Duodenal mucosa (tissue), 2 donors: Measurements from ENCODE around the gene CAMTA1.
"Not testable (repeated sequence)": the region's sequence is repeated elsewhere in the genome, so short reads cannot be mapped to it uniquely, and the experiment has no call there.

Source experiments
- H3K27ac ChIP-seq: one replicate; pipeline ENCODE4 v1.7.0; 2013; ENCODE audit warnings: low read depth, low read length
- H3K27me3 ChIP-seq, 2 donors: one replicate each; pipeline ENCODE4 v1.7.0; 2013; ENCODE audit warnings: low read length in 2 of 2, control low read depth in 1 of 2; ENCODE audit not compliant: insufficient read depth in 2 of 2, control insufficient read depth in 1 of 2
- H3K36me3 ChIP-seq, 2 donors: one replicate each; pipeline ENCODE4 v1.7.0; 2013; ENCODE audit warnings: low read length in 2 of 2, control low read depth in 1 of 2; ENCODE audit not compliant: insufficient read depth in 2 of 2, control insufficient read depth in 1 of 2
- H3K4me1 ChIP-seq, 2 donors: one replicate each; pipeline ENCODE4 v1.7.0; 2013; ENCODE audit warnings: low read length in 2 of 2, control low read depth in 1 of 2; ENCODE audit not compliant: insufficient read depth in 2 of 2, control insufficient read depth in 1 of 2
- H3K4me3 ChIP-seq, 2 donors: one replicate each; pipeline ENCODE4 v1.7.0; 2013; ENCODE audit warnings: low read length in 2 of 2, low read depth in 1 of 2
- H3K9ac ChIP-seq, 2 donors: one replicate each; pipeline ENCODE4 v1.7.0; 2013; ENCODE audit warnings: low read length in 2 of 2, low read depth in 1 of 2
- H3K9me3 ChIP-seq, 2 donors: one replicate each; pipeline ENCODE4 v1.7.0; 2013; ENCODE audit warnings: low read length in 2 of 2, control low read depth in 1 of 2; ENCODE audit not compliant: control insufficient read depth in 1 of 2

Gene CAMTA1

GRCh38 chr1:7376676-7377075, 591.4 kb downstream of the CAMTA1 start:
- Histone ChIP-seq H3K27ac (no peak overlapping the region), H3K9me3 (no peaks in the 10 kb centered on the region), H3K27me3 (no peaks in the 10 kb centered on the region), H3K36me3 (no peaks in the 10 kb centered on the region), H3K4me3 (no peak overlapping the region), H3K9ac (no peak overlapping the region), H3K4me1 (no peaks in the 10 kb centered on the region)

GRCh38 chr1:7378346-7379130, 593.3 kb downstream of the CAMTA1 start:
- Histone ChIP-seq H3K9ac (no peak overlapping the region), H3K36me3 (no peaks in the 10 kb centered on the region), H3K4me3 (no peak overlapping the region), H3K27me3 (peaks cover 0 to 2% of the 10 kb centered on the region in 2 donors), H3K27ac (no peak overlapping the region), H3K9me3 (peaks cover 0 to 3% of the 10 kb centered on the region in 2 donors), H3K4me1 (no peaks in the 10 kb centered on the region)

GRCh38 chr1:7379441-7379971, 594.3 kb downstream of the CAMTA1 start:
- Histone ChIP-seq H3K9ac (no peak overlapping the region), H3K4me1 (no peaks in the 10 kb centered on the region), H3K9me3 (peaks cover 0 to 3% of the 10 kb centered on the region in 2 donors), H3K27me3 (peaks cover 0 to 7% of the 10 kb centered on the region in 2 donors), H3K4me3 (no peak overlapping the region), H3K36me3 (no peaks in the 10 kb centered on the region), H3K27ac (no peak overlapping the region)

GRCh38 chr1:7380068-7380467, 594.8 kb downstream of the CAMTA1 start:
- H3K36me3 ChIP-seq, H3K9ac ChIP-seq, H3K27me3 ChIP-seq, H3K9me3 ChIP-seq, H3K27ac ChIP-seq, H3K4me1 ChIP-seq, H3K4me3 ChIP-seq: not testable (repeated sequence)

GRCh38 chr1:7380712-7381111, 595.5 kb downstream of the CAMTA1 start:
- peaks cover 0 to 7% of the 10 kb centered on the region in 2 donors for H3K27me3 ChIP-seq
- no peak overlapping the region for H3K4me3 ChIP-seq
- peaks cover 0 to 3% of the 10 kb centered on the region in 2 donors for H3K9me3 ChIP-seq
- H3K27ac ChIP-seq, result no peak overlapping the region
- H3K9ac ChIP-seq, result no peak overlapping the region
- no peaks in the 10 kb centered on the region for H3K36me3 ChIP-seq
- H3K4me1 ChIP-seq, result no peaks in the 10 kb centered on the region

- not testable (repeated sequence) for H3K27ac ChIP-seq, H3K27me3 ChIP-seq, H3K36me3 ChIP-seq, H3K4me1 ChIP-seq, H3K9me3 ChIP-seq, H3K9ac ChIP-seq, H3K4me3 ChIP-seq
These were observed 596.5 kb downstream of the CAMTA1 start for GRCh38 chr1:7381729-7382128.

- H3K9me3 ChIP-seq, result peaks cover 0 to 3% of the 10 kb centered on the region in 2 donors
- no peak overlapping the region for H3K4me3 ChIP-seq
- H3K36me3 ChIP-seq, result no peaks in the 10 kb centered on the region
- H3K27ac ChIP-seq, result no peak overlapping the region
- H3K4me1 ChIP-seq, result peaks cover 0 to 1% of the 10 kb centered on the region in 2 donors
- H3K9ac ChIP-seq, result no peak overlapping the region
- peaks cover 0 to 7% of the 10 kb centered on the region in 2 donors for H3K27me3 ChIP-seq
These were observed 597.7 kb downstream of the CAMTA1 start for GRCh38 chr1:7382971-7383370.

GRCh38 chr1:7383671-7384520, 598.6 kb downstream of the CAMTA1 start:
- peaks cover 0 to 4% of the 10 kb centered on the region in 2 donors for H3K4me1 ChIP-seq
- H3K4me3 ChIP-seq, result no peak overlapping the region
- H3K27me3 ChIP-seq, result peaks cover 0 to 7% of the 10 kb centered on the region in 2 donors
- H3K27ac ChIP-seq, result no peak overlapping the region
- no peak overlapping the region for H3K9ac ChIP-seq
- peaks cover 0 to 3% of the 10 kb centered on the region in 2 donors for H3K9me3 ChIP-seq
- no peaks in the 10 kb centered on the region for H3K36me3 ChIP-seq

- Histone ChIP-seq H3K9ac (no peak overlapping the region), H3K27me3 (peaks cover 0 to 7% of the 10 kb centered on the region in 2 donors), H3K27ac (no peak overlapping the region), H3K4me1 (peaks cover 0 to 4% of the 10 kb centered on the region in 2 donors), H3K9me3 (peaks cover 0 to 3% of the 10 kb centered on the region in 2 donors), H3K4me3 (no peak overlapping the region), H3K36me3 (no peaks in the 10 kb centered on the region)
These were observed 599.4 kb downstream of the CAMTA1 start for GRCh38 chr1:7384679-7385078.
